ENCODE measurements around the gene ANKRD63.

The ANKRD63 gene

GRCh38 chr15:40242213-40242599 is 40.7 kb downstream of the ANKRD63 start:
- DNase-seq = no peak

GRCh38 chr15:40241269-40242212 is 41.3 kb downstream of the ANKRD63 start:
- DNase-seq = peak; percentile 13

- DNase-seq = peak; percentile 14
These were observed 42.1 kb downstream of the ANKRD63 start for GRCh38 chr15:40240619-40241221.

GRCh38 chr15:40239693-40240618 is 42.9 kb downstream of the ANKRD63 start:
- DNase-seq = peak; percentile 15

GRCh38 chr15:40239404-40239692 is 43.5 kb downstream of the ANKRD63 start:
- peak; percentile 28 for DNase-seq

- peak; percentile 50 for DNase-seq
These were observed 44.1 kb downstream of the ANKRD63 start, which contains the start of gene PAK6 for GRCh38 chr15:40238532-40239403. Gene PAK6, plus strand, starts transcription at chr15:40239063. Its CDS starts 25,723 bp downstream, at chr15:40264786.

- no peak for DNase-seq
These were observed 47.5 kb downstream of the ANKRD63 start for GRCh38 chr15:40235201-40235885.

GRCh38 chr15:40234783-40235182 is 48.1 kb downstream of the ANKRD63 start:
- DNase-seq = no peak

- no peak for DNase-seq
These were observed 48.9 kb downstream of the ANKRD63 start for GRCh38 chr15:40233727-40234577.

- DNase-seq = peak; percentile 34
These were observed 50.2 kb downstream of the ANKRD63 start for GRCh38 chr15:40232625-40233070.

Measured in femur (tissue), 1 donor.